Epithelial cell of proximal tubule (primary cell): ENCODE measurements around the gene AMOTL1. TPM values are rescaled to one million over a fixed set of nuclear protein-coding genes. Genes with fewer than 3 reads are reported as not detected.
"Not testable (repeated sequence)": the region's sequence is repeated elsewhere in the genome, so short reads cannot be mapped to it uniquely, and the experiment has no call there.

Experiments used
- DNase-seq: peaks from one replicate; pipeline ENCODE4 v3.0.0-alpha.2; 2011; ENCODE audit warnings: low read depth
- H3K4me3 ChIP-seq: 2 replicates; pipeline ENCODE4 v1.5.1; 2011; ENCODE audit warnings: low read depth, mild to moderate bottlenecking, low read length
- CTCF ChIP-seq: conservative IDR thresholded peaks from 2 replicates; pipeline ENCODE4 v1.5.1; 2012; ENCODE audit warnings: low read depth, mild to moderate bottlenecking, low read length
- total RNA-seq: library from RNA; depleted of rRNA; stranded (reverse); fragments of >200 nt; gene quantifications from 2 replicates; pipeline ENCODE4 v1.2.3, GENCODE V29; 2015

Gene AMOTL1
- total RNA-seq, 1 donor from 2014 or later = 31.8 TPM

GRCh38 chr11:94806419-94806818 is 38.3 kb downstream of the AMOTL1 start:
- no peak for DNase-seq
- no peak for TF ChIP-seq CTCF

GRCh38 chr11:94809251-94809650 is 41.1 kb downstream of the AMOTL1 start:
- H3K4me3 ChIP-seq = no peak overlapping the region
- DNase-seq = no peak
- TF ChIP-seq CTCF = no peak

More at GRCh38 chr11:94806419-94806818, 38.3 kb downstream of the AMOTL1 start:
- H3K4me3 ChIP-seq = no peak overlapping the region

- not testable (repeated sequence) for DNase-seq
These were observed 44.9 kb downstream of the AMOTL1 start for GRCh38 chr11:94812724-94813720.

GRCh38 chr11:94814272-94814976 is 46.3 kb downstream of the AMOTL1 start:
- DNase-seq = no peak
- H3K4me3 ChIP-seq = no peak overlapping the region
- no peak for TF ChIP-seq CTCF

More at GRCh38 chr11:94812724-94813720, 44.9 kb downstream of the AMOTL1 start:
- H3K4me3 ChIP-seq = not testable (repeated sequence)

GRCh38 chr11:94815705-94816344 is 47.7 kb downstream of the AMOTL1 start:
- no peak overlapping the region for H3K4me3 ChIP-seq
- no peak for TF ChIP-seq CTCF
- no peak for DNase-seq

- no peak overlapping the region for H3K4me3 ChIP-seq
- DNase-seq = no peak
- TF ChIP-seq CTCF = no peak
These were observed 52.3 kb downstream of the AMOTL1 start for GRCh38 chr11:94820480-94820879.

- DNase-seq = no peak
- no peak overlapping the region for H3K4me3 ChIP-seq
- no peak for TF ChIP-seq CTCF
These were observed 53.3 kb downstream of the AMOTL1 start for GRCh38 chr11:94821439-94821838.
